Bronchial epithelial cell (primary cell): ENCODE measurements around the gene DHDDS. TPM values are rescaled to one million over a fixed set of nuclear protein-coding genes. Genes with fewer than 3 reads are reported as not detected.

Source experiments
- DNase-seq: peaks from one replicate; pipeline ENCODE4 v3.0.0-alpha.2; 2010; ENCODE audit warnings: low read depth
- FAIRE-seq: peaks from 2 replicates; lab custom pipeline; 2011; peaks lifted over from hg19 to GRCh38; lab: Jason Lieb, UNC
- H3K27me3 ChIP-seq: 2 replicates; pipeline ENCODE4 v1.5.1; 2011; ENCODE audit warnings: low read length; ENCODE audit not compliant: control insufficient read depth, insufficient read depth
- H3K36me3 ChIP-seq: 2 replicates; pipeline ENCODE4 v1.5.1; 2011; ENCODE audit warnings: low read length; ENCODE audit not compliant: control insufficient read depth, insufficient read depth
- H3K4me3 ChIP-seq: 2 replicates; pipeline ENCODE4 v1.5.1; 2011; ENCODE audit warnings: mild to moderate bottlenecking, low read depth, low read length, control low read depth
- total RNA-seq: library from RNA; depleted of rRNA; stranded (reverse); fragments of >200 nt; gene quantifications from 2 replicates; pipeline ENCODE4 v1.2.1, GENCODE V29; 2014
- TF ChIP-seq, protein P1 (sequence below): IDR thresholded peaks from 2 replicates; pipeline ENCODE4 v1.5.1; 2011; ENCODE audit warnings: mild to moderate bottlenecking, moderate library complexity, low read length, control low read depth, inconsistent platforms; ENCODE audit not compliant: insufficient read depth, severe bottlenecking

The DHDDS gene
- total RNA-seq, 1 donor from 2014 or later: 55.3 TPM

DNA sequence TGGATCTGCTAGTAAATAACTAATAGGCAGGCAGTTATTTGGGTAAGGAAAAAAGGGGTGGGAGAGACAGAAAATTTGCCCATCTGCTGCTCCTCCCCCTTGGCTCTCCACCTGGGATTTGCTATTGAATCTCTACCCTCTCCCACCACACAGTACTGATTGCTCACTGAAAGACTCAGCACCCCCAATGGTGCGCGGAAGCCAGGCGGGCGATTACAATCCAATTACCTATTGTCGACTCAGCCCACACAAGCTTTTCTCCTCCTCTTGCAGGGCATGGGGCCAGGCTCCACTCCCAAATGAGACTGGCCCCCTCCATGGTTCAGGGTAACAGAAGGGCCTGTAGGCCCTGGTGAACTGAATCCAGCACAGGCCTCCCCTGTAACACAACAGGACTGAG is 37.4 kb downstream of the DHDDS start:
- DNase-seq (no peak), FAIRE-seq (no peak)
- peaks cover 14% of the 10 kb centered on the region for H3K36me3 ChIP-seq
- TF ChIP-seq, protein P1, sequence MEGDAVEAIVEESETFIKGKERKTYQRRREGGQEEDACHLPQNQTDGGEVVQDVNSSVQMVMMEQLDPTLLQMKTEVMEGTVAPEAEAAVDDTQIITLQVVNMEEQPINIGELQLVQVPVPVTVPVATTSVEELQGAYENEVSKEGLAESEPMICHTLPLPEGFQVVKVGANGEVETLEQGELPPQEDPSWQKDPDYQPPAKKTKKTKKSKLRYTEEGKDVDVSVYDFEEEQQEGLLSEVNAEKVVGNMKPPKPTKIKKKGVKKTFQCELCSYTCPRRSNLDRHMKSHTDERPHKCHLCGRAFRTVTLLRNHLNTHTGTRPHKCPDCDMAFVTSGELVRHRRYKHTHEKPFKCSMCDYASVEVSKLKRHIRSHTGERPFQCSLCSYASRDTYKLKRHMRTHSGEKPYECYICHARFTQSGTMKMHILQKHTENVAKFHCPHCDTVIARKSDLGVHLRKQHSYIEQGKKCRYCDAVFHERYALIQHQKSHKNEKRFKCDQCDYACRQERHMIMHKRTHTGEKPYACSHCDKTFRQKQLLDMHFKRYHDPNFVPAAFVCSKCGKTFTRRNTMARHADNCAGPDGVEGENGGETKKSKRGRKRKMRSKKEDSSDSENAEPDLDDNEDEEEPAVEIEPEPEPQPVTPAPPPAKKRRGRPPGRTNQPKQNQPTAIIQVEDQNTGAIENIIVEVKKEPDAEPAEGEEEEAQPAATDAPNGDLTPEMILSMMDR: no peak
- H3K27me3 ChIP-seq: no peaks in the 10 kb centered on the region
- no peak overlapping the region for H3K4me3 ChIP-seq

DNA sequence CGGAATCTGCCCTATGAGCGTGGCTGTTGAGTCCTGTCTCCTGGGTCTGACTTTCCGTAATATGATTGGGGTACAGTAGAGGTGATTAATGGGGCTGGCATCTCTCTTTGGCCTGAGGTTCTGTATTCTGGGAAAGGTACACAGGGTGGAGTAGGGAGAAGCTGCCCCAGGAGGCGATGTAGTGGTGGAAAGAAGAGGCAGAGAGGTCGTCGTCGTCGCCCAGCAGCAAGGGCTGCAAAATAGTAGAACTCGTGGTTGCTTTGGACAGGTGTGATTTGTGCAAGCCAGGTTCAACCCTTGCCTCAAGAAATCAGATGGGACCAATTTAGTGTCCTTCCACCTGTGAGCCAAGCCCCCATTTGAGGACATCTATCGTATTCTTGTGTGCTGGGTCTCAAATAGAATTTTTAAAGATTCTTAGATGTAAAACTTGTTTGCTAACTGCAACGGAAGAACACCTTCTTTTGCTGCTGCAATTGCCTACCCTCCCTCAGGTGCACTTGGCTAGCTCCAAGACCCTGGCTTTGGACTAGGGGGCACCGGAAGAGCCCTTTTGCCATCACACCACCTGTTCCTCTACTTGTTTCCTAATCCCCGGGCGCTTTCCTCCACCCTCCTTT is 38.9 kb downstream of the DHDDS start:
- no peaks in the 10 kb centered on the region for H3K27me3 ChIP-seq
- H3K36me3 ChIP-seq: peaks cover 20% of the 10 kb centered on the region
- no peak overlapping the region for H3K4me3 ChIP-seq
- FAIRE-seq (peak; percentile 23), DNase-seq (peak; percentile 72)
- TF ChIP-seq, protein P1: no peak

DNA sequence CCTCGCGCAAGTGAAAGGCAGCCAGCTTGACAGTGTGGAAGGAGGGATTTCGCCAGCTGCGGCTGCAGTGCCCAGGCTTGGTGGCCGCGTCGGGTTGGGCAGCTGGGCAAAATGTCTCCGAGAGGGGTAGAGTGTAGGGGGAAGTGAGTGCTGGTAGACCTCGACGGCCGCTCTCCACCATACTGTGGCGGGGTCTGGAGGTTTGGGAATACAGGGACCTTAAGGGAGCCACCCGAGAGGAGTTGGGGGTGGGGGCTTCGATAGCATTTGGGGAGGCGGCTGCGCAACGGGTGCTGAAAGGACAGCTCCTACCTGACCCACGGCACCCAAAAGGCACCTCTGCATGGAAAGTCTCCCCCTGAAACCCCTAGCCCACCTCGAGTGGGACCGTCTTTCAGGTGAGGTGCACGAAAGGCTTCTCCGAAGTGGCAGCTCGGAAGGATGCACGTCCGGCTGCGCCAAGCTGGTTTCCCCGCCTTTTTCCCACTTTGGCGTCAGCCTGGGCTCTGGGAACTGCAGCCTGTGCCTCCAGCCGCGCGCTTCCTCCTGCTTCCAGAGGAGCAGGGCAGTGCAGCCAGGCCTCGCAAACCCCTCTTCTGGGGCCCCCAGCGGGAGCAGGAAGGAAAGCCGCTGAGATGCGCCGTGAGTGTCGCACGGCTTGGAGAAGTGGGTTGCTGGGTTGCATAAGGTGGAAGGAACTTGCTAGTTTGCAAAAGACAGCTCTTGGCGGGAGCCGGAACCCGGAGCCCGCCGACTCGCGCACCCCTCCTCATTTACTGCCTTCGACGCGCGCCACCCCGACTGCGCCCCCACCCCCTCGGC is 39.6 kb downstream of the DHDDS start:
- Histone ChIP-seq H3K4me3 (peak overlapping the region; percentile 72), H3K27me3 (no peaks in the 10 kb centered on the region), H3K36me3 (peaks cover 21% of the 10 kb centered on the region)
- TF ChIP-seq, protein P1: no peak
- FAIRE-seq (no peak), DNase-seq (peak; percentile 44)

DNA sequence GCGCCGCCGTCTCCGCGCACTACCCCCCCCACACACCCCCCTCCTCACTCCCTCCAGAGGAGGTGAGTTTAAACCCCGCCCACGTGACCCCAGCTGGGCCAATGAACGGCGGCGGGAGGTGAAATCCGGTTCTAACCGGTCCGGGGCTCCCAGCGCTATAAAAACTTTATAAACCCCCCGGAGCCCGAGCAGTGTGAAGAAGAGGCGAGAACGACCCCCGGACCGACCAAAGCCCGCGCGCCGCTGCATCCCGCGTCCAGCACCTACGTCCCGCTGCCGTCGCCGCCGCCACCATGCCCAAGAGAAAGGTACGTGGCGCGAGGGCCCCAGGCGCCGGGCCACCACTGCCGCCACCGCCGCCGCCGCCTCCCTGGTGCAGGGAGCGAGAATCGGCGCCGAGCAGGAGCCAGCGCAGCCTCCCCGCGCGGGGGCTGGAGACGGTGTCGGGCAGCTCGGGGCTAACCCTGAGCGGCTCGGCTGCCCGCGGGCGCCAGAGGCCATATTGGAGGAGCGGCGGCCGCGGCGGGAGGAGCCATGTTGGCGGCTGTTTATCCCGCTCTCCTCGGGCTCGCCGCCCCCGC is 40.3 kb downstream of the DHDDS start, which contains the start of gene HMGN2:
HMGN2 (plus strand) TSS at position 121 of the 581 bp plus-strand sequence; CDS start at position 294, 173 bp downstream.
- H3K27me3 ChIP-seq: no peaks in the 10 kb centered on the region
- H3K36me3 ChIP-seq: peaks cover 21% of the 10 kb centered on the region
- H3K4me3 ChIP-seq: peak within 1 kb of the TSS; percentile 72
- peak; percentile 50 for DNase-seq
- TF ChIP-seq, protein P1: no peak
- no peak for FAIRE-seq

DNA sequence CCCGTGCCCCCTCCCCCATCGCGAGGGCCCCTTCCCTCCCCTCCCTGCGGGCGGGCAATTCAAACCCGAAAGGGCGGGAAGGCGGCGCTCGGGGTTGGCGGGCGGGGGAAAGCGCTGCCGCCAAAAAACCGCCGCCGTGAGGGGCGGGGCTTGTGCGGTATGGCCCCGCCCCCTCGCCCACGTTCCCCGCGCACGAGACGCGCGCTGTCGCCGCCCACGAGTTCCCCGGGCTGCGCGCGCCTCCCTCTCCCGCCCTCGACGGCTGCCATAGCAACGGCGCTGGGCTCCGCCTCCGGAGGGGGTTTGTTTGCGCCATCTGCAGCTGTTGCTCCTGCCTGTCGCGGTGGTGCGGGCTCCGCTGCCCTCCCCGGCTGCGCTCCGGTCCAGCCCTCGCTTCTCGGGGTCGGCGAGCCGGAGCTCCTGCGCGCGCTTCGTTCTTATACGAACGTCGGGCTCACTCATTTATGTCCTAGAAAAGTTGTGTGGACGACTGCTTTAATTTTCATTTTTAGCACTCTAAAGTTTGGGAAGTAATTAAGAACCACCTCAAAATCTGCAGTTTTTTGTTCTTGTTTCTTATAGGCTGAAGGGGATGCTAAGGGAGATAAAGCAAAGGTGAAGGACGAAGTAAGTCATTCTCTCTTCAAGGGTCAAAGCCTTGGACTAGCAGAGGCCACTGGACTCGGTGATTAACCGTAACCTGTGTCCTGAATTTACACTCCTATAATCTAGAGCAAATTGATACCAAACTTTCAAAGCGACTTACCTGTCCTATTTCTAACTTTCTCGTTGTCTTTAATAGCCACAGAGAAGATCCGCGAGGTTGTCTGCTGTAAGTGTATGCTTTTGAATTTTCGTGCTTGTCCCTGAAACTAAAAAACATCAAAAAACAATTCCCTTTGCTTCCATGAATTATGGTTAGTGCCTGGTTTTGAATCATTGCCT is 41.1 kb downstream of the DHDDS start:
- FAIRE-seq (no peak), DNase-seq (peak; percentile 75)
- Histone ChIP-seq H3K27me3 (no peaks in the 10 kb centered on the region), H3K36me3 (peaks cover 21% of the 10 kb centered on the region), H3K4me3 (peak overlapping the region; percentile 72)
- TF ChIP-seq, protein P1: no peak
